DMS53 (cell line): ENCODE measurements around the gene TBC1D26.
A peak's percentile ranks its signal among the peaks of the same experiment; 100 is the strongest.
"Not testable (repeated sequence)": the region's sequence is repeated elsewhere in the genome, so short reads cannot be mapped to it uniquely, and the experiment has no call there.

Experiments used
- DNase-seq: peaks from one replicate; lab custom pipeline; 2025; lab: John Stamatoyannopoulos, UW

TBC1D26 gene

GRCh38 chr17:15744074-15744676 lies 12.1 kb downstream of the TBC1D26 start:
- DNase-seq, result no peak

- DNase-seq, result peak; percentile 51
Observed at GRCh38 chr17:15744885-15745284, 12.8 kb downstream of the TBC1D26 start.

GRCh38 chr17:15749403-15749802 lies 17.3 kb downstream of the TBC1D26 start:
- not testable (repeated sequence) for DNase-seq

GRCh38 chr17:15768865-15769533 lies 36.9 kb downstream of the TBC1D26 start:
- not testable (repeated sequence) for DNase-seq

- not testable (repeated sequence) for DNase-seq
Observed at GRCh38 chr17:15770679-15771078, 38.6 kb downstream of the TBC1D26 start.

- no peak for DNase-seq
Observed at GRCh38 chr17:15776871-15777270, 44.8 kb downstream of the TBC1D26 start.

- no peak for DNase-seq
Observed at GRCh38 chr17:15777297-15777696, 45.2 kb downstream of the TBC1D26 start.

GRCh38 chr17:15777717-15778116 lies 45.6 kb downstream of the TBC1D26 start:
- no peak for DNase-seq

GRCh38 chr17:15779119-15779518 lies 47.0 kb downstream of the TBC1D26 start:
- DNase-seq, result no peak

- DNase-seq, result no peak
Observed at GRCh38 chr17:15780188-15780587, 48.1 kb downstream of the TBC1D26 start.

GRCh38 chr17:15782866-15783265 lies 50.8 kb downstream of the TBC1D26 start:
- DNase-seq, result peak; percentile 39

- no peak for DNase-seq
Observed at GRCh38 chr17:15783461-15783860, 51.4 kb downstream of the TBC1D26 start.

GRCh38 chr17:15784351-15784750 lies 52.3 kb downstream of the TBC1D26 start:
- not testable (repeated sequence) for DNase-seq

GRCh38 chr17:15787363-15788075 lies 55.4 kb downstream of the TBC1D26 start:
- DNase-seq, result not testable (repeated sequence)

GRCh38 chr17:15788365-15788764 lies 56.3 kb downstream of the TBC1D26 start:
- DNase-seq, result not testable (repeated sequence)
